ENCODE data around the gene COL8A2.

The COL8A2 gene

GRCh38 chr1:36118447-36119204 lies 6.4 kb downstream of the COL8A2 start:
- intact Hi-C loops (cut with DNase I) = no loop called here
- DNase-seq = no peak

GRCh38 chr1:36116901-36117300 lies 8.1 kb downstream of the COL8A2 start:
- DNase-seq = no peak

GRCh38 chr1:36115931-36116330 lies 9.1 kb downstream of the COL8A2 start:
- DNase-seq = no peak
- intact Hi-C loops (cut with DNase I) = no loop called here

More at GRCh38 chr1:36116901-36117300, 8.1 kb downstream of the COL8A2 start:
- intact Hi-C loops (cut with DNase I) = no loop called here

- intact Hi-C loops (cut with DNase I) = no loop called here
- peak in 1 of 10 donors; percentile 34 for DNase-seq
Measured at GRCh38 chr1:36115200-36115669, 9.8 kb downstream of the COL8A2 start.

GRCh38 chr1:36114371-36114770 lies 10.7 kb downstream of the COL8A2 start:
- intact Hi-C loops (cut with DNase I) = no loop called here
- no peak for DNase-seq

- intact Hi-C loops (cut with DNase I) = no loop called here
- DNase-seq = no peak
Measured at GRCh38 chr1:36112823-36113222, 12.2 kb downstream of the COL8A2 start.

GRCh38 chr1:36111151-36111550 lies 13.9 kb downstream of the COL8A2 start:
- intact Hi-C loops (cut with DNase I) = no loop called here
- no peak for DNase-seq

GRCh38 chr1:36109041-36109679 lies 15.9 kb downstream of the COL8A2 start:
- DNase-seq = no peak
- intact Hi-C loops (cut with DNase I) = no loop called here

- intact Hi-C loops (cut with DNase I) = no loop called here
- DNase-seq = no peak
Measured at GRCh38 chr1:36108314-36108713, 16.7 kb downstream of the COL8A2 start.

- intact Hi-C loops (cut with DNase I) = no loop called here
- no peak for DNase-seq
Measured at GRCh38 chr1:36107394-36107793, 17.6 kb downstream of the COL8A2 start.

GRCh38 chr1:36106269-36106668 lies 18.8 kb downstream of the COL8A2 start:
- intact Hi-C loops (cut with DNase I) = no loop called here
- DNase-seq = no peak

GRCh38 chr1:36101546-36101945 lies 23.5 kb downstream of the COL8A2 start:
- intact Hi-C loops (cut with DNase I) = no loop called here
- DNase-seq = peak in 1 of 10 donors; percentile 6

GRCh38 chr1:36100376-36100775 lies 24.6 kb downstream of the COL8A2 start:
- DNase-seq = peak in 1 of 10 donors; percentile 32
- intact Hi-C loops (cut with DNase I) = no loop called here

GRCh38 chr1:36099681-36100341 lies 25.2 kb downstream of the COL8A2 start:
- intact Hi-C loops (cut with DNase I) = loop anchor here (1.0 to 5.0 kb wide), 2 partner anchors 34 to 187 kb away; no protein-coding TSS in a partner anchor

GRCh38 chr1:36098650-36099365 lies 26.2 kb downstream of the COL8A2 start:
- peak in 1 of 10 donors; percentile 84 for DNase-seq
- intact Hi-C loops (cut with DNase I) = loop anchor here (1.0 to 5.0 kb wide), 2 partner anchors 35 to 188 kb away; no protein-coding TSS in a partner anchor

More at GRCh38 chr1:36099681-36100341, 25.2 kb downstream of the COL8A2 start:
- DNase-seq = peak; percentile 49 to 96 (median 82)

- intact Hi-C loops (cut with DNase I) = loop anchor here (5.0 kb wide), 1 partner anchor 189 kb away; no protein-coding TSS in a partner anchor
- DNase-seq = peak in 1 of 10 donors; percentile 77
Measured at GRCh38 chr1:36097693-36098585, 27.1 kb downstream of the COL8A2 start.

- peak in 2 of 10 donors; percentile 10 to 66 for DNase-seq
- intact Hi-C loops (cut with DNase I) = loop anchor here (5.0 kb wide), 1 partner anchor 191 kb away; no protein-coding TSS in a partner anchor
Measured at GRCh38 chr1:36096500-36097432, 28.3 kb downstream of the COL8A2 start.
